Omental fat pad (tissue), 4 donors: Measurements from ENCODE around the gene C10orf53. TPM values are rescaled to one million over a fixed set of nuclear protein-coding genes. Genes with fewer than 3 reads are reported as not detected.

Source experiments
- ATAC-seq: fragments of 150-250 bp; one replicate; pipeline ENCODE4 v1.9.1; 2016; ENCODE audit warnings: mild to moderate bottlenecking, moderate library complexity; ENCODE audit not compliant: low FRiP score
- DNase-seq: peaks from one replicate; pipeline ENCODE4 v3.0.0-alpha.2; 2019; ENCODE audit warnings: low spot score
- CTCF ChIP-seq, 3 donors: fragments of 450-650 bp; IDR thresholded peaks; one replicate each; pipeline ENCODE4 v1.5.1; 2016 to 2017; ENCODE audit warnings: antibody characterized with exemption in 3 of 3, mild to moderate bottlenecking in 3 of 3, moderate library complexity in 2 of 3
- total RNA-seq, 4 donors: library from RNA; depleted of rRNA; stranded (reverse); fragments of >200 nt; gene quantifications; one replicate each; pipeline ENCODE4 v1.1.0, GENCODE V29; 2016

C10orf53 gene
- total RNA-seq, 4 donors from 2014 or later, result not detected

GRCh38 chr10:49653273-49653929, 26.1 kb upstream of the C10orf53 start:
- DNase-seq (no peak), ATAC-seq (no peak)
- no peak for TF ChIP-seq CTCF (IDR thresholded peaks at IDR 0.05)

GRCh38 chr10:49654036-49654693, 25.3 kb upstream of the C10orf53 start:
- ATAC-seq, result no peak
- no peak for DNase-seq
- no peak for TF ChIP-seq CTCF (IDR thresholded peaks at IDR 0.05)

GRCh38 chr10:49655099-49655498, 24.4 kb upstream of the C10orf53 start:
- no peak for TF ChIP-seq CTCF (IDR thresholded peaks at IDR 0.05)
- ATAC-seq (no peak), DNase-seq (no peak)

- ATAC-seq (no peak), DNase-seq (no peak)
- TF ChIP-seq CTCF (IDR thresholded peaks at IDR 0.05), result no peak
Observed at GRCh38 chr10:49656845-49657493, 22.5 kb upstream of the C10orf53 start.

GRCh38 chr10:49657606-49658005, 21.8 kb upstream of the C10orf53 start:
- no peak for ATAC-seq
- no peak for TF ChIP-seq CTCF (IDR thresholded peaks at IDR 0.05)
- no peak for DNase-seq

- TF ChIP-seq CTCF (IDR thresholded peaks at IDR 0.05), result no peak
- ATAC-seq (no peak), DNase-seq (no peak)
Observed at GRCh38 chr10:49661140-49661856, 18.2 kb upstream of the C10orf53 start.
